Psoas muscle (tissue), 8 donors: ENCODE measurements around the gene LGALS3BP. TPM values are rescaled to one million over a fixed set of nuclear protein-coding genes. Genes with fewer than 3 reads are reported as not detected.
A peak's percentile ranks its signal among the peaks of the same experiment; 100 is the strongest.

Source experiments
- ATAC-seq, 4 donors: fragments of 200-7000 bp; cut with Tn5 transposase; one replicate each; pipeline ENCODE4 v1.9.1; 2020; ENCODE audit warnings: moderate library complexity in 3 of 4, mild to moderate bottlenecking in 2 of 4
- DNase-seq, 2 donors: peaks; one replicate each; pipeline ENCODE4 v3.0.0-alpha.2; 2020
- H3K27ac ChIP-seq: fragments of 200-600 bp; one replicate; pipeline ENCODE4 v1.8.0; 2022
- H3K27me3 ChIP-seq, 3 donors: fragments of 200-600 bp in 1 of 3; one replicate each; pipeline versions ENCODE4 v1.6.1 to v1.8.0; 2013 to 2022; ENCODE audit warnings: low read length in 2 of 3, mild to moderate bottlenecking in 2 of 3, moderate library complexity in 1 of 3; ENCODE audit not compliant: insufficient read depth in 3 of 3
- H3K36me3 ChIP-seq, 2 donors: fragments of 200-600 bp in 1 of 2; one replicate each; pipeline versions ENCODE4 v1.6.1 to v1.8.0; 2013 to 2022; ENCODE audit warnings: low read depth in 1 of 2, mild to moderate bottlenecking in 1 of 2, moderate library complexity in 1 of 2; ENCODE audit not compliant: insufficient read depth in 1 of 2
- H3K4me1 ChIP-seq: fragments of 200-600 bp; one replicate; pipeline ENCODE4 v1.8.0; 2022
- H3K4me3 ChIP-seq: fragments of 200-600 bp; one replicate; pipeline ENCODE4 v1.8.0; 2022; ENCODE audit warnings: mild to moderate bottlenecking
- H3K9me3 ChIP-seq: fragments of 200-600 bp; one replicate; pipeline ENCODE4 v1.8.0; 2022
- WGBS, 3 donors: extraction: QIAGEN DNeasy Blood & Tissue Kit; methylation state at CpG; one replicate each; pipeline versions ENCODE4 v1.1.6 to v1.1.7; 2013; 5-methylcytosine and 5-hydroxymethylcytosine counted together
- intact Hi-C, 2 donors: fragments of 100-400 bp; cut with DNase I; formaldehyde crosslinking; loops; one replicate each; pipeline versions ENCODE4 v1.11.0 to v1.14.2; 2022
- polyA plus RNA-seq, 3 donors: library from polyadenylated mRNA; stranded (reverse); fragments of 200-250 nt; gene quantifications; one replicate each; pipeline ENCODE4 v1.2.3, GENCODE V29; 2013
- total RNA-seq, 4 donors: library from RNA; stranded (reverse); fragmentation: NEBNext Ultra II Directional in 2 of 4; extraction: Animal tissue kit (Norgen Biotek cat#: 25700) in 2 of 4; gene quantifications; one replicate each; pipeline versions ENCODE4 v1.2.1 to v1.2.4, GENCODE V29; 2021 to 2023
- TF ChIP-seq, protein P1 (sequence below): fragments of 200-600 bp; IDR thresholded peaks from one replicate; pipeline ENCODE4 v1.8.0; 2022; ENCODE audit warnings: antibody characterized with exemption
- donor health status: healthy with polysubstance abuse.
- donor health status: DM: no; HTN: no; CAD: no; lungs with moderate emphysema.
- donor health status: Bipolar disorder and iron deficiency.
- donor health status: healthy.
- donor health status: DM: yes; HTN: yes; CAD: no.
- donor health status: DM: no; HTN: no; CAD: no.
- donor health status: DM: no; HTN: no; CAD: no.
- donor health status: DM: yes; HTN: yes; CAD: no.

The LGALS3BP gene
- total and polyA plus RNA-seq, 7 donors = 8.9 to 35.5 (median 14.9) TPM

DNA sequence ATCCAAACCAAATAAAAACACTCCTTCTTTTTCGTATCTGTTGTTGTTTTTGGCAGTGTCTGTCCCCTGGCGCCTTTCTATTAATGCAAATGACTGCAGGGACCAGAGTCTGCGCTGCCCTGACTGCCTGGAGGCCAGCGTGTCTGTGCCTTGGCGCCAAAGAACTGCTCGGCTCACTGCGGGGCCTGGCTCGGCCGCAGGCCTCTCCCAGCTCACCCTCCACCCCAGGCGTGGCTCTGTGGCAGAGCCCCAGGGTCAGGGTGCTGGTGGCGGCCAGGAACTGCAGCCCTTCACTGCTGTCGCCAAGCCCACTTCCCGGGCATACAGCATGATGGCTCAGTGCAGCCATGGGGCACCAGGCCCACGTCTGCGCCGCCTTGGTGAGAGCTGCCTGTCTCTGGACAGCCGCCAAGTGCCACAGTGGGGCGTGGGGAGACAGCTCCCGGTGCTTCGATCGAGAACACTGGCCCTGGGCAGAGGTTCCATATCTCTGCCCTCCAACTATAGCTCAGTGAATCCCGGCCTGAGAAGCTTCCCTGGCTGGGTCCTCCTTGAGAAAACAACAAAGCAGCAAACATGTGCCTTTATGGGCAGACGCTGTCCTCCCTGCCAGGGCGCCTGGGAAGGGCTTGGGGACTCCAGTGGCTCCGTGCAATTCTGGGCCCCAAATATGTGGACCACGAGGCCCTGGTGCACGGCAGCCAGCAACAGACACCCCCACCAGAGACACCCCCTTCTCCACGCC, 18.8 kb upstream of the LGALS3BP start:
- 59 to 72% (median 64%) methylated on average over 28 of the region's 28 CpGs for WGBS, 3 donors
- Histone ChIP-seq H3K27ac (peak overlapping the region; percentile 16), H3K4me1 (peaks cover 20% of the 10 kb centered on the region), H3K27me3 (no peaks in the 10 kb centered on the region), H3K4me3 (no peak overlapping the region), H3K9me3 (no peaks in the 10 kb centered on the region), H3K36me3 (peaks cover 0 to 46% of the 10 kb centered on the region in 2 donors)
- intact Hi-C loops = no loop called here
- TF ChIP-seq, protein P1, sequence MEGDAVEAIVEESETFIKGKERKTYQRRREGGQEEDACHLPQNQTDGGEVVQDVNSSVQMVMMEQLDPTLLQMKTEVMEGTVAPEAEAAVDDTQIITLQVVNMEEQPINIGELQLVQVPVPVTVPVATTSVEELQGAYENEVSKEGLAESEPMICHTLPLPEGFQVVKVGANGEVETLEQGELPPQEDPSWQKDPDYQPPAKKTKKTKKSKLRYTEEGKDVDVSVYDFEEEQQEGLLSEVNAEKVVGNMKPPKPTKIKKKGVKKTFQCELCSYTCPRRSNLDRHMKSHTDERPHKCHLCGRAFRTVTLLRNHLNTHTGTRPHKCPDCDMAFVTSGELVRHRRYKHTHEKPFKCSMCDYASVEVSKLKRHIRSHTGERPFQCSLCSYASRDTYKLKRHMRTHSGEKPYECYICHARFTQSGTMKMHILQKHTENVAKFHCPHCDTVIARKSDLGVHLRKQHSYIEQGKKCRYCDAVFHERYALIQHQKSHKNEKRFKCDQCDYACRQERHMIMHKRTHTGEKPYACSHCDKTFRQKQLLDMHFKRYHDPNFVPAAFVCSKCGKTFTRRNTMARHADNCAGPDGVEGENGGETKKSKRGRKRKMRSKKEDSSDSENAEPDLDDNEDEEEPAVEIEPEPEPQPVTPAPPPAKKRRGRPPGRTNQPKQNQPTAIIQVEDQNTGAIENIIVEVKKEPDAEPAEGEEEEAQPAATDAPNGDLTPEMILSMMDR = no peak
- ATAC-seq = peak; percentile 21 to 72 (median 54)
- DNase-seq = peak in 1 of 2 donors; percentile 59

DNA sequence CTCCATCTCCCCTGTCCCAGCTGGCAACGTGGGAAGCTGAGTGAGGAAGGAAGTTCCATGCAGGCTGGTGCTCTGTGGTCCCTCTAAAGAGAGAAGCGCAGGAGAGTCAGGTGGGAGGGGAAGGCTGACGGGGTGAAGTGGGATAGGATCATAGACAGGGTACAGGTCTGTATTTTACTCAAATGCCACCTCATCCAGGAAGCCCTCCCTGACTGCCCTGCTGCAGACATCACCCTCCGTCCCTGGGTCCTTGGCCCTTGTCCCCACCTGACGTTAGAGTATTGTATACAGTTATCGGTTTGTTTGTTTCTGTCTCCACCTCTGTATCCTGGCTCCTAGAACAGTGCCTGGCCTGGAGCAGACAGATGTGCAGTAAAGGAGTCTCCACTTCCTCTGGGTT, 18.2 kb upstream of the LGALS3BP start:
- Histone ChIP-seq H3K4me3 (no peak overlapping the region), H3K36me3 (peaks cover 0 to 50% of the 10 kb centered on the region in 2 donors), H3K27me3 (no peaks in the 10 kb centered on the region), H3K27ac (no peak overlapping the region), H3K9me3 (no peaks in the 10 kb centered on the region), H3K4me1 (peaks cover 20% of the 10 kb centered on the region)
- intact Hi-C loops = no loop called here
- ATAC-seq = no peak
- TF ChIP-seq, protein P1 = no peak
- 77 to 84% (median 81%) methylated on average over 6 of the region's 6 CpGs for WGBS, 3 donors
- no peak for DNase-seq

DNA sequence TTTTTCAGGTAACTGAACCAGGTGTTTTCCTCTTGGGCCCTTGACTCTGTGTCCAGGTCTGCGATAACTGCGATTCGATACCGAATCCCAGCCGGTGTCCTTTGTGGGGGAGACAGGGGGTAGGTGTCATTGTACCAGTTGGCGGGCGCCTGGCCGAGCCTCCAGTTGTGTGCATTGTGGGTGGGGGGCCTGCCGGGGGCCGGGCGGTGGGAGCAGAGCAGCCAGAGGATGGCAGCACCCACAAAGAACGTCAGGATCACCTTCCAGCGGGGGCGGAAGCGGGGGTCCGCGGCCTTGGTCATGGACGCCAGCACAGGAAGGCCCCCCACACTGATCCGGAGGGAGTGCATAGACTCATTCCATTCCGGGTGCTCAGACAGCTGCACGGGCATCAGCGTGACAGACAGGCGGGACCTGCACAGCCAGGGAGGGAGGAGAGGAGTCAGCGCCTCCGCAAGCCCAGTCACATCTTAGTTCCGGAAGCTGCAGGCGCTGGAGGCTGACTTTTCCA, 17.6 kb upstream of the LGALS3BP start:
- H3K4me1 ChIP-seq = peaks cover 20% of the 10 kb centered on the region
- TF ChIP-seq, protein P1 = no peak
- DNase-seq = no peak
- H3K36me3 ChIP-seq = peaks cover 0 to 55% of the 10 kb centered on the region in 2 donors
- no peaks in the 10 kb centered on the region for H3K9me3 ChIP-seq
- H3K27ac ChIP-seq = no peak overlapping the region
- no peaks in the 10 kb centered on the region for H3K27me3 ChIP-seq
- intact Hi-C loops = no loop called here
- WGBS, 3 donors = 82 to 87% (median 83%) methylated on average over 27 of the region's 27 CpGs
- no peak for ATAC-seq
- no peak overlapping the region for H3K4me3 ChIP-seq

DNA sequence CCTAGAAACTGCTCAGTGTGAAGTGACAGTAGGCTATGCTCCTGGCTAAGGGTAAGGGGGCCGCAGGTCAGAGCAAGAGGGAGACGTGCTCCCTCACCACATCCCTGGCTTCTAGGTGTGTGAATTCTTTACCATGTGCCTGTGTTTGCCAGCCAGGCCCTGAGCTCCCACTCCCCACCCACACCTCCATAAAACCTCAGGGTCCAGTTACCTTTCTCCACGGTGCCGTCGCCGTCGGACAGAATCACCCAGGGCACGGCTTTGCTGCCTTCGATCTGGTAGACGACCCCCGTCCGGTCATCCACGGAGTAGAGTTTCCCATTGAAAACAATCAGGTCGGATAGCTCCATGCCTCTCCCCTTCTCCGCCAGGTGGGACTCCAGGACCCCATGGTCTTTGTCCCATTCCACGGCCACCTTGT, 17.1 kb upstream of the LGALS3BP start:
- no peak overlapping the region for H3K27ac ChIP-seq
- no peaks in the 10 kb centered on the region for H3K27me3 ChIP-seq
- H3K36me3 ChIP-seq = peaks cover 0 to 60% of the 10 kb centered on the region in 2 donors
- intact Hi-C loops = no loop called here
- ATAC-seq = no peak
- H3K4me3 ChIP-seq = no peak overlapping the region
- TF ChIP-seq, protein P1 = no peak
- peaks cover 20% of the 10 kb centered on the region for H3K4me1 ChIP-seq
- WGBS, 3 donors = 85 to 89% (median 89%) methylated on average over 16 of the region's 16 CpGs
- no peaks in the 10 kb centered on the region for H3K9me3 ChIP-seq
- no peak for DNase-seq
